ENCODE measurements around the gene WDFY4. TPM values are rescaled to one million over a fixed set of nuclear protein-coding genes. Genes with fewer than 3 reads are reported as not detected.

WDFY4 gene
- total RNA-seq, 1 experiment from 2014 or later: not detected

- no peaks in the 10 kb centered on the region for H3K23me2 ChIP-seq (ENCODE audit: insufficient read length, low read depth, low read length, poor library complexity, severe bottlenecking)
- no peak overlapping the region for H4K8ac ChIP-seq (replicated peaks; ENCODE audit: insufficient read length, low read depth, low read length)
- H4K20me1 ChIP-seq (ENCODE audit: control insufficient read depth, insufficient read depth, insufficient read length): peaks cover 3% of the 10 kb centered on the region
- no peak overlapping the region for H3K56ac ChIP-seq (ENCODE audit: insufficient read length, low read depth, low read length)
- H3K79me2 ChIP-seq (ENCODE audit: insufficient read depth, low read length): no peaks in the 10 kb centered on the region
- no peak overlapping the region for H2AK5ac ChIP-seq (ENCODE audit: insufficient read length, low read length)
- H3K23ac ChIP-seq (ENCODE audit: insufficient read length, low read depth, low read length): no peak overlapping the region
- no peaks in the 10 kb centered on the region for H3K27me3 ChIP-seq (ENCODE audit: insufficient read depth, low read length)
- no CpG with 5 or more reads among the region's 2 CpGs for WGBS (ENCODE audit: extremely low coverage, insufficient read length, low lambda C conversion rate)
- Mint-ChIP-seq H3K4me3 (no peak overlapping the region), H3K4me1 (peaks cover 15 to 26% of the 10 kb centered on the region in 2 experiments), H3K9me3 (peaks cover 3 to 6% of the 10 kb centered on the region in 2 experiments; a peak in 1 of 5 replicates), H3K27me3 (ENCODE audit: low read depth) (peaks cover 12% of the 10 kb centered on the region), H3K36me3 (ENCODE audit: insufficient read depth in 1 of 3, low read depth in 3 of 3) (peaks cover 0 to 2% (median 0%) of the 10 kb centered on the region in 3 experiments; a peak in 1 of 7 replicates), H3K27ac (no peak overlapping the region)
- no peak overlapping the region for H3K27ac ChIP-seq (ENCODE audit: insufficient read length, low read depth, low read length)
- H2BK15ac ChIP-seq (ENCODE audit: low read depth, low read length): no peak overlapping the region
- no peaks in the 10 kb centered on the region for H3K79me1 ChIP-seq (ENCODE audit: insufficient read depth, low read depth, low read length, poor library complexity, severe bottlenecking)
- H3T11ph ChIP-seq (ENCODE audit: low read length): no peak overlapping the region
- H2BK12ac ChIP-seq (ENCODE audit: insufficient read length, low read depth, low read length): no peak overlapping the region
- no peak overlapping the region for H4K5ac ChIP-seq (ENCODE audit: insufficient read length, low read depth, low read length)
- no peak for DNase-seq
- H3K4me1 ChIP-seq (ENCODE audit: insufficient read depth, low read length): no peaks in the 10 kb centered on the region
- H2BK5ac ChIP-seq (ENCODE audit: insufficient read length, low read length): no peak overlapping the region
- no peak overlapping the region for H3K9ac ChIP-seq (ENCODE audit: extremely low read depth, insufficient read length, low read length)
- H2BK120ac ChIP-seq (ENCODE audit: low read depth, low read length, poor library complexity, severe bottlenecking): no peak overlapping the region
- no peak overlapping the region for H4K91ac ChIP-seq (ENCODE audit: insufficient read length, low read depth, low read length)
- H3K4ac ChIP-seq (ENCODE audit: low read depth, low read length): no peak overlapping the region
- no peak overlapping the region for H3K14ac ChIP-seq (ENCODE audit: insufficient read depth, low read length)
- no peaks in the 10 kb centered on the region for H3K9me3 ChIP-seq (ENCODE audit: control insufficient read depth, low read depth, low read length)
- H3K4me2 ChIP-seq (ENCODE audit: insufficient read depth, insufficient read length, low read length): no peak overlapping the region
- H3K18ac ChIP-seq (ENCODE audit: insufficient read length, low read depth, low read length): no peak overlapping the region
- H2BK20ac ChIP-seq (ENCODE audit: low read depth, low read length, poor library complexity, severe bottlenecking): no peak overlapping the region
- no peak overlapping the region for H2AFZ ChIP-seq (ENCODE audit: low read length)
- TF ChIP-seq, protein P1, sequence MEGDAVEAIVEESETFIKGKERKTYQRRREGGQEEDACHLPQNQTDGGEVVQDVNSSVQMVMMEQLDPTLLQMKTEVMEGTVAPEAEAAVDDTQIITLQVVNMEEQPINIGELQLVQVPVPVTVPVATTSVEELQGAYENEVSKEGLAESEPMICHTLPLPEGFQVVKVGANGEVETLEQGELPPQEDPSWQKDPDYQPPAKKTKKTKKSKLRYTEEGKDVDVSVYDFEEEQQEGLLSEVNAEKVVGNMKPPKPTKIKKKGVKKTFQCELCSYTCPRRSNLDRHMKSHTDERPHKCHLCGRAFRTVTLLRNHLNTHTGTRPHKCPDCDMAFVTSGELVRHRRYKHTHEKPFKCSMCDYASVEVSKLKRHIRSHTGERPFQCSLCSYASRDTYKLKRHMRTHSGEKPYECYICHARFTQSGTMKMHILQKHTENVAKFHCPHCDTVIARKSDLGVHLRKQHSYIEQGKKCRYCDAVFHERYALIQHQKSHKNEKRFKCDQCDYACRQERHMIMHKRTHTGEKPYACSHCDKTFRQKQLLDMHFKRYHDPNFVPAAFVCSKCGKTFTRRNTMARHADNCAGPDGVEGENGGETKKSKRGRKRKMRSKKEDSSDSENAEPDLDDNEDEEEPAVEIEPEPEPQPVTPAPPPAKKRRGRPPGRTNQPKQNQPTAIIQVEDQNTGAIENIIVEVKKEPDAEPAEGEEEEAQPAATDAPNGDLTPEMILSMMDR (conservative IDR thresholded peaks at IDR 0.05): no peak
Observed at GRCh38 chr10:48807791-48808470, 123.3 kb downstream of the WDFY4 start.

Data from H9 (cell line).